Chondrocyte (in vitro differentiated cells): ENCODE data around the gene DNAH14. TPM values are rescaled to one million over a fixed set of nuclear protein-coding genes. Genes with fewer than 3 reads are reported as not detected.
"Not testable (repeated sequence)": the region's sequence is repeated elsewhere in the genome, so short reads cannot be mapped to it uniquely, and the experiment has no call there.

ENCODE experiments used
- DNase-seq: peaks from one replicate; pipeline ENCODE4 v3.0.0; 2021; ENCODE audit warnings: mixed read lengths, low spot score
- H3K27ac Mint-ChIP-seq: one replicate; pipeline ENCODE4 v1.8.0; 2021; ENCODE audit warnings: mild to moderate bottlenecking, moderate library complexity, mixed read lengths; ENCODE audit not compliant: unreplicated experiment
- H3K27me3 Mint-ChIP-seq: 2 replicates; pipeline ENCODE4 v1.8.0; 2021; ENCODE audit warnings: low read depth, mixed read lengths
- H3K36me3 Mint-ChIP-seq: 2 replicates; pipeline ENCODE4 v1.8.0; 2021; ENCODE audit warnings: low read depth, mixed read lengths
- H3K4me1 Mint-ChIP-seq: 2 replicates; pipeline ENCODE4 v1.8.0; 2021; ENCODE audit warnings: low read depth, mild to moderate bottlenecking, mixed read lengths
- H3K4me3 Mint-ChIP-seq: one replicate; pipeline ENCODE4 v1.8.0; 2021; ENCODE audit warnings: mild to moderate bottlenecking, moderate library complexity, mixed read lengths; ENCODE audit not compliant: unreplicated experiment
- H3K9me3 Mint-ChIP-seq: 2 replicates; pipeline ENCODE4 v1.8.0; 2021; ENCODE audit warnings: low read depth, mixed read lengths
- total RNA-seq: library from RNA; stranded (reverse); gene quantifications from 3 replicates; pipeline ENCODE4 v1.2.1, GENCODE V29; 2021
- TF ChIP-seq, protein P1 (sequence below): fragments of 200-600 bp; sonication (generic); IDR thresholded peaks from 2 replicates; pipeline ENCODE4 v1.5.0; 2021; ENCODE audit warnings: antibody characterized with exemption, mild to moderate bottlenecking, moderate library complexity

DNAH14 gene
- total RNA-seq, 1 donor from 2014 or later, result 16.0 TPM

DNA sequence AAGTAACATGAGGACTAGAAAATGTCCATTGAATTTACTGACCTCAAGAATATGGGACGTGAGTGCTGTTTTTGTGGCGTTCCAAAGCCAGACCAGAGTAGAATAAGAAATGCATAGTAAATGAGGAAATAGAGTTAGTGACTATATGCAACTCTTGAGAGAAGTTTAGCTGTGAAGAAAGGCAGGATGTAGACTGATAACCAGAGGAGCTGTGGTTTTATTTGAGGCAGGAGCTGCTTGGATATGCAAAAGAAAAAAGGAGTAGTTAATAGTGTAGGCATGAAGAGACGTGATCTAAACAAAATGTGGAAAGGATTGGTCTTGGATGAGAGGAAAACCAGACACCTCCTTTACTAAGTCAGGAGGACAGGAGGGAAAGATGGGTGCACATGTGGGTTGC is 28.2 kb downstream of the DNAH14 start:
- no peak overlapping the region for H3K27ac Mint-ChIP-seq
- peaks cover 7% of the 10 kb centered on the region for H3K36me3 Mint-ChIP-seq
- no peak overlapping the region for H3K4me3 Mint-ChIP-seq
- H3K27me3 Mint-ChIP-seq, result no peaks in the 10 kb centered on the region
- TF ChIP-seq, protein P1, sequence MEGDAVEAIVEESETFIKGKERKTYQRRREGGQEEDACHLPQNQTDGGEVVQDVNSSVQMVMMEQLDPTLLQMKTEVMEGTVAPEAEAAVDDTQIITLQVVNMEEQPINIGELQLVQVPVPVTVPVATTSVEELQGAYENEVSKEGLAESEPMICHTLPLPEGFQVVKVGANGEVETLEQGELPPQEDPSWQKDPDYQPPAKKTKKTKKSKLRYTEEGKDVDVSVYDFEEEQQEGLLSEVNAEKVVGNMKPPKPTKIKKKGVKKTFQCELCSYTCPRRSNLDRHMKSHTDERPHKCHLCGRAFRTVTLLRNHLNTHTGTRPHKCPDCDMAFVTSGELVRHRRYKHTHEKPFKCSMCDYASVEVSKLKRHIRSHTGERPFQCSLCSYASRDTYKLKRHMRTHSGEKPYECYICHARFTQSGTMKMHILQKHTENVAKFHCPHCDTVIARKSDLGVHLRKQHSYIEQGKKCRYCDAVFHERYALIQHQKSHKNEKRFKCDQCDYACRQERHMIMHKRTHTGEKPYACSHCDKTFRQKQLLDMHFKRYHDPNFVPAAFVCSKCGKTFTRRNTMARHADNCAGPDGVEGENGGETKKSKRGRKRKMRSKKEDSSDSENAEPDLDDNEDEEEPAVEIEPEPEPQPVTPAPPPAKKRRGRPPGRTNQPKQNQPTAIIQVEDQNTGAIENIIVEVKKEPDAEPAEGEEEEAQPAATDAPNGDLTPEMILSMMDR, result no peak
- H3K9me3 Mint-ChIP-seq, result no peaks in the 10 kb centered on the region
- H3K4me1 Mint-ChIP-seq, result no peaks in the 10 kb centered on the region
- DNase-seq, result no peak

DNA sequence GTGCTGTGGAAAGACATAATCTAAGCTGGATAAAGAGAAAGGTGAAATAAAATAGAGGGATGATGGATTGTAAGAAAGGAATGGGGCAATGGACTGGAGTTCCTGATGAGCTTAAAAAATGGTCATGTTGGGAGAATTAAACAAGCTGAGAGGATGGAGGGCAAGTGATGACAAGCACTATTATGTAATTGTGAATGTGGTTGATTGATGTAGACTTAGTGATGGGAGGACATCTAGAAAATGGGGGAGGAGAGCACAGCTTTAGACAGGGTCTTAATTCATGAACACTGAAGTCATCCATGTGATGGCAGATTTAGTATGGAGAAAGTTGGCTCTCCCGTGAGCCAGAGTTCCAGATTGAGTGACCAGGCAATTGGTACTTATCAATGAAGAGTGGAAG is 29.0 kb downstream of the DNAH14 start:
- TF ChIP-seq, protein P1, result no peak
- Mint-ChIP-seq H3K4me1 (no peaks in the 10 kb centered on the region), H3K9me3 (no peaks in the 10 kb centered on the region), H3K4me3 (no peak overlapping the region), H3K36me3 (peaks cover 7% of the 10 kb centered on the region), H3K27me3 (no peaks in the 10 kb centered on the region), H3K27ac (no peak overlapping the region)
- no peak for DNase-seq

DNA sequence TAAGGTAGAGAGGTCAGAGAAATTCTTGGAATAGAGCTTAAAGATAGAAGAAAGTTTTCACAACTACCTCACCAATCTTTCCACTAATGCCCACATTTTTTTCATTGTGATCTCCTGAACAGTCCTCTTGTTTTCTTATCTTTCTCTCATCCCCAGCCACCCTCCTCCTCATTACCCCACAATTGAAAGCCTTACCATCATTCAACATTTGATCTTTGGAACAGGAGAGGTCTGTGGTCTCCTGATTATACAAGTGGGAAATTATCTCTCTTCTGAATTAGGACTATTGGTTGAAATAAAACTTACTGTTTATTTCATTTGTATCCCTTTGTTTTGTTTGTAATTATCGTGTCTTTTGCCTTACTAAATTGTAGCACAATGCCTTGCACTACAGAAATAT is 29.6 kb downstream of the DNAH14 start:
- Mint-ChIP-seq H3K36me3 (peaks cover 5% of the 10 kb centered on the region), H3K27ac (no peak overlapping the region), H3K27me3 (no peaks in the 10 kb centered on the region), H3K4me3 (no peak overlapping the region), H3K9me3 (no peaks in the 10 kb centered on the region), H3K4me1 (no peaks in the 10 kb centered on the region)
- TF ChIP-seq, protein P1, result no peak
- no peak for DNase-seq

DNA sequence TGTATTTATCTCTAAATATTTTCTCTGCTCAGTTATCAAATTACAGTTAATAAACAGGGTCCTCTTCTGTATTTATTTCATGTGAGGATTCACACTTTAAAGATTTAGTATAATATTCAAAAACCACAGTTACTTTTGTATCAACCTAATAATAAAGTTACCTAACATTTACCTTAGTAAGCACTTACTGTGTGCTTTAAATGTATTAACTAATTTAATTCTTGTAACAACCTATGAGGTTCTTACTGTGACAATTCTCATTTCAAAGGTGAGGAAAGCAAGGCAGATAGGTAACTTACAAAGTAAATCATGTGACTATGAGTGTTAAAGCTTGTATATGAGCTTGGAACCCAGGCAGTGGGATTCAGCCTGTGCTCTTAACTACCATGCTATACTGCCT is 30.2 kb downstream of the DNAH14 start:
- H3K27me3 Mint-ChIP-seq, result no peaks in the 10 kb centered on the region
- TF ChIP-seq, protein P1, result no peak
- no peak for DNase-seq
- H3K4me3 Mint-ChIP-seq, result no peak overlapping the region
- H3K36me3 Mint-ChIP-seq, result peaks cover 5% of the 10 kb centered on the region
- no peak overlapping the region for H3K27ac Mint-ChIP-seq
- no peaks in the 10 kb centered on the region for H3K4me1 Mint-ChIP-seq
- no peaks in the 10 kb centered on the region for H3K9me3 Mint-ChIP-seq

DNA sequence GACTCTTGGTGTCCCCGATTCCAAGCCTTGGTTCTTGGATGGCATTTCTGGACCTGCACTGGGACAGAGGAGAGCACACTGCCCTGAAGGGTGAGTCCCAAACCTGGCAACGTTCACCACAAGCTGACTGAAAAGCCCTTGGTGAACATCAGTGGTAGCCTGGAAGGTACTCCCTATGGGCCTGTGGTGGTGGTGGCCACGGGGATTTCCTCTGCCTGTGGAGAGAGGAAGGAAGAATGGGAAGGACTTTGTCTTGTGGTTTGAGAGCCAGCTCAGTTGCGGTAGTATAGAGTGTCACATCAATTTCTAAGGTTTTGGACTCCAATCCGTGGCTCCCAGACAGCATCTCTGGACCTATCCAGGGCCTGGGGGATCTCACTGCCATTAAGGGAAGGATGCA is 50.7 kb downstream of the DNAH14 start:
- peak; percentile 38 for DNase-seq
- H3K27ac Mint-ChIP-seq, result no peak overlapping the region
- TF ChIP-seq, protein P1, result no peak
- H3K4me3 Mint-ChIP-seq, result no peak overlapping the region
- H3K9me3 Mint-ChIP-seq, result peaks cover 38% of the 10 kb centered on the region
- no peaks in the 10 kb centered on the region for H3K27me3 Mint-ChIP-seq
- peaks cover 27% of the 10 kb centered on the region for H3K36me3 Mint-ChIP-seq
- no peaks in the 10 kb centered on the region for H3K4me1 Mint-ChIP-seq

DNA sequence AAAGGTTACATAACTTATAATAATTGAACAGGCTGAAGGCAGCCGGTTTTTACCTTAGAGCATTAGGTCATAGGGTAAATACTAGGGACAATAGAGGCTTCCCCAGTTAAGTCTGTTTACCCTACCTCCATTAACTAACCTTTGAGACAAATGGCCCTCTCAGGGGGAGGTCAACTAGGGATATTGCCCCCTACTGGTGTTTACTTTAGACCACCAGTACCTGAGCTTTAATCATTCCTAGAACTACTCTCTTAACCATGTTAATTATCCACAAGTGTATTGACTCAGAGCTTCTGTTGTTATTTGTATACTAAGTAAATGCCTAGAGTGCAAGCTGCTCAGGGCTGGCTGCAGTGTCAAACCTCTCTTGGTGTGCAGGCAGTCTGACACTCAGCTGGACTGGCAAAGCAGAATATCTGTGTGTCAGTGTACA is 52.5 kb downstream of the DNAH14 start:
- not testable (repeated sequence) for H3K27me3 Mint-ChIP-seq, H3K27ac Mint-ChIP-seq, H3K4me1 Mint-ChIP-seq, H3K4me3 Mint-ChIP-seq, DNase-seq
- Mint-ChIP-seq H3K36me3 (peaks cover 21% of the 10 kb centered on the region), H3K9me3 (peaks cover 44% of the 10 kb centered on the region)
